GM23248 (cell line): ENCODE results near the gene POLG. TPM values are rescaled to one million over a fixed set of nuclear protein-coding genes. Genes with fewer than 3 reads are reported as not detected.

Experiments
- DNase-seq: peaks from one replicate; pipeline ENCODE4 v3.0.0-alpha.2; 2015
- H2AFZ ChIP-seq: fragments of 200-600 bp; sonication (generic); 2 replicates; pipeline ENCODE4 v1.6.1; 2016; ENCODE audit warnings: antibody characterized with exemption
- H3F3A ChIP-seq: fragments of 200-600 bp; sonication (generic); 2 replicates; pipeline ENCODE4 v1.6.1; 2016; ENCODE audit warnings: mild to moderate bottlenecking, antibody characterized with exemption, mixed run types; ENCODE audit not compliant: insufficient read depth
- H3K27ac ChIP-seq: fragments of 200-600 bp; sonication (generic); 2 replicates; pipeline ENCODE4 v1.5.1; 2016; ENCODE audit warnings: mild to moderate bottlenecking
- H3K27me3 ChIP-seq: fragments of 200-600 bp; sonication (generic); replicated peaks from 2 replicates; pipeline ENCODE4 v1.6.1; 2016; ENCODE audit warnings: mild to moderate bottlenecking; ENCODE audit not compliant: insufficient read depth
- H3K36me3 ChIP-seq: fragments of 200-600 bp; sonication (generic); 2 replicates; pipeline ENCODE4 v1.6.1; 2016; ENCODE audit warnings: low read depth, mild to moderate bottlenecking
- H3K4me1 ChIP-seq: fragments of 200-600 bp; sonication (generic); 2 replicates; pipeline ENCODE4 v1.6.1; 2016; ENCODE audit warnings: mild to moderate bottlenecking; ENCODE audit not compliant: insufficient read depth
- H3K4me2 ChIP-seq: fragments of 200-600 bp; sonication (generic); one replicate; pipeline ENCODE4 v1.6.1; 2016; ENCODE audit warnings: mild to moderate bottlenecking; ENCODE audit not compliant: unreplicated experiment
- H3K4me3 ChIP-seq: fragments of 200-600 bp; sonication (generic); 2 replicates; pipeline ENCODE4 v1.5.1; 2016; ENCODE audit warnings: mild to moderate bottlenecking
- H3K79me2 ChIP-seq: fragments of 200-600 bp; sonication (generic); 2 replicates; pipeline ENCODE4 v1.6.1; 2016; ENCODE audit warnings: mild to moderate bottlenecking; ENCODE audit not compliant: insufficient read depth
- H3K9ac ChIP-seq: fragments of 200-600 bp; sonication (generic); 2 replicates; pipeline ENCODE4 v1.6.1; 2016; ENCODE audit warnings: mild to moderate bottlenecking
- H3K9me2 ChIP-seq: fragments of 200-600 bp; sonication (generic); 2 replicates; pipeline ENCODE4 v1.6.1; 2016; ENCODE audit warnings: mixed run types, mild to moderate bottlenecking, moderate library complexity; ENCODE audit not compliant: insufficient read depth
- H3K9me3 ChIP-seq: fragments of 200-600 bp; sonication (generic); one replicate; pipeline ENCODE4 v1.6.1; 2017; ENCODE audit warnings: low read depth
- H4K20me1 ChIP-seq: fragments of 200-600 bp; sonication (generic); 2 replicates; pipeline ENCODE4 v1.6.0; 2016; ENCODE audit not compliant: insufficient read depth
- EZH2 ChIP-seq: fragments of 200-600 bp; sonication (generic); IDR thresholded peaks from 2 replicates; pipeline ENCODE4 v1.6.1; 2018; ENCODE audit warnings: antibody characterized with exemption, mild to moderate bottlenecking; ENCODE audit not compliant: insufficient read depth, poor library complexity, severe bottlenecking
- EZH2phosphoT487 ChIP-seq: fragments of 200-600 bp; sonication (generic); IDR thresholded peaks from 2 replicates; pipeline ENCODE4 v1.6.1; 2018; ENCODE audit warnings: antibody characterized with exemption, moderate library complexity, mild to moderate bottlenecking, low read depth; ENCODE audit not compliant: insufficient read depth
- WGBS, 2 experiments: methylation state at CpG; one replicate each; pipeline ENCODE4 v1.1.6; 2015 to 2017; ENCODE audit warnings: low lambda C conversion rate in 2 of 2, low coverage in 1 of 2; ENCODE audit errors: missing lambda C conversion rate in 2 of 2; 5-methylcytosine and 5-hydroxymethylcytosine counted together
- in situ Hi-C: fragments of 300-500 bp; cut with MboI; formaldehyde crosslinking; loops from 2 replicates; pipeline ENCODE4 v1.15.0; 2020
- polyA plus RNA-seq: library from polyadenylated mRNA; unstranded; fragments of >200 nt; fragmentation: Nextera tagmentation; extraction: Ambion mirVana; gene quantifications from 2 replicates; pipeline ENCODE4 v1.2.1, GENCODE V29; 2016
- total RNA-seq: library from RNA; depleted of rRNA; stranded (reverse); fragments of >200 nt; shearing (Covaris generic); gene quantifications from 2 replicates; pipeline ENCODE4 v1.2.3, GENCODE V29; 2014

The POLG gene
- total and polyA plus RNA-seq, 2 experiments from 2014 or later, result 18.7 to 66.7 TPM

DNA sequence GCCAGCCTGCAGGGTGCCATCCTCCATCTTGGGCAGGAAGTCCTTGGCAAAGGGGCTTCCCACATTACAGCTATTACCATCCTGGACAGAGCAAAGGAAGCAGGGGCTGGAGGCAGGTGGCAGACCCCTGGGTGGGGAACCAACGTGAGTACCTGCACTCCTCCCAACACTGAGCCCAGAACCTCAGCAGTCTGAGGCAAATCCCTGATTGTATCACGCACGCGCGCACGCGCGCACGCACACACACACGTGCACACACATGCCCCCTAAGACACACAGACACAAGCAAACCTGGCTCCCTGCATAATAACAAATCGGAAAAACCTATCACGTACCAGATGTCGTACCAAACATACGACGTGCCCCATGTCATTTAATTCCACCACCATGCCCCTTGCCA is 11.8 kb downstream of the POLG start:
- Histone ChIP-seq H3K9me3 (no peaks in the 10 kb centered on the region), H3F3A (no peaks in the 10 kb centered on the region), H3K79me2 (peaks cover 31% of the 10 kb centered on the region), H4K20me1 (no peaks in the 10 kb centered on the region), H3K27ac (no peak overlapping the region), H3K9me2 (no peaks in the 10 kb centered on the region), H2AFZ (no peak overlapping the region), H3K4me3 (no peak overlapping the region), H3K9ac (no peak overlapping the region), H3K4me2 (no peak overlapping the region), H3K36me3 (peaks cover 61% of the 10 kb centered on the region), H3K27me3 (no peaks in the 10 kb centered on the region), H3K4me1 (no peaks in the 10 kb centered on the region)
- TF ChIP-seq EZH2 (no peak), EZH2phosphoT487 (no peak)
- DNase-seq, result no peak
- WGBS, 2 experiments, result 98% methylated on average over 15 of the region's 15 CpGs
- in situ Hi-C loops, result no loop called here

GRCh38 chr15:89321521-89322410 is 12.9 kb downstream of the POLG start:
- Histone ChIP-seq H3K4me2 (no peak overlapping the region), H3K27ac (no peak overlapping the region), H3K9me3 (no peaks in the 10 kb centered on the region), H3K79me2 (peaks cover 20% of the 10 kb centered on the region), H4K20me1 (no peaks in the 10 kb centered on the region), H3K4me3 (no peak overlapping the region), H3K9ac (no peak overlapping the region), H3K9me2 (no peaks in the 10 kb centered on the region), H3K4me1 (no peaks in the 10 kb centered on the region), H3K36me3 (peaks cover 63% of the 10 kb centered on the region), H3F3A (0 out of 2 replicates have a peak, but pooled peaks cover 7% of the 10 kb centered on the region), H3K27me3 (no peaks in the 10 kb centered on the region), H2AFZ (no peak overlapping the region)
- peak; percentile 27 for DNase-seq
- 74 to 84% methylated on average over 15 to 17 of the region's 17 CpGs for WGBS, 2 experiments
- in situ Hi-C loops, result no loop called here
- TF ChIP-seq EZH2 (no peak), EZH2phosphoT487 (no peak)

GRCh38 chr15:89320200-89320599 is 14.4 kb downstream of the POLG start:
- Histone ChIP-seq H3K9ac (no peak overlapping the region), H3K9me3 (no peaks in the 10 kb centered on the region), H3F3A (0 out of 2 replicates have a peak, but pooled peaks cover 15% of the 10 kb centered on the region), H3K4me3 (no peak overlapping the region), H3K36me3 (peaks cover 67% of the 10 kb centered on the region), H3K9me2 (no peaks in the 10 kb centered on the region), H3K79me2 (peaks cover 20% of the 10 kb centered on the region), H3K4me1 (no peaks in the 10 kb centered on the region), H3K4me2 (no peak overlapping the region), H4K20me1 (no peaks in the 10 kb centered on the region), H2AFZ (no peak overlapping the region), H3K27me3 (no peaks in the 10 kb centered on the region), H3K27ac (no peak overlapping the region)
- no peak for DNase-seq
- TF ChIP-seq EZH2 (no peak), EZH2phosphoT487 (no peak)
- in situ Hi-C loops, result no loop called here
- WGBS, 2 experiments, result 81 to 88% methylated on average over 2 of the region's 2 CpGs

DNA sequence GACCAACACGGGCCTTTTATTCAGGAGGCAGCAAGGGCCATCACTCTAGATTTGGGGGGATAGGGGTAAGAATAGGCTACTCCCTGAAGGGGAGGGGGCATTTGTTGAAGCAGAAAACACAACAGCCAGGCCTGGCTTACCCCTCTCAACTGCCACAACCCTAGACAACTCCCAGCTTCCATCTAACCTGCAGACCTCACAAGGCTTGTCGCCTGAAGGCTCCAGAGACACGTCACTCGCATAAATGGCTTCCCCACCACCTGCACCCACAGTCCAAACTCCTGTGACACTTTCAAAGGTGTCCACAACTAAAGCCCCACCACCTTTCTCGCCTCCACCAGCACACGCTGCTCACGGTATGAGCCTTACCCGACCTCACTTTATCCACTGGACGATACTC is 14.9 kb downstream of the POLG start:
- TF ChIP-seq EZH2, result no peak
- TF ChIP-seq EZH2phosphoT487, result no peak
- Histone ChIP-seq H3K4me1 (no peaks in the 10 kb centered on the region), H4K20me1 (no peaks in the 10 kb centered on the region), H3K4me3 (no peak overlapping the region), H3K4me2 (no peak overlapping the region), H3K27me3 (no peaks in the 10 kb centered on the region), H3K36me3 (peaks cover 68% of the 10 kb centered on the region), H3K9me2 (no peaks in the 10 kb centered on the region), H3K27ac (no peak overlapping the region), H3F3A (0 out of 2 replicates have a peak, but pooled peaks cover 15% of the 10 kb centered on the region), H3K9me3 (no peaks in the 10 kb centered on the region), H3K9ac (no peak overlapping the region), H3K79me2 (peaks cover 19% of the 10 kb centered on the region), H2AFZ (no peak overlapping the region)
- DNase-seq, result no peak
- WGBS, 2 experiments, result 88 to 89% methylated on average over 9 of the region's 9 CpGs
- in situ Hi-C loops, result no loop called here
